ENCODE results near the gene LRRC8A. TPM values are rescaled to one million over a fixed set of nuclear protein-coding genes. Genes with fewer than 3 reads are reported as not detected.

Gene LRRC8A
- 48.5 and 49.7 TPM in 2 replicates for total RNA-seq
- long read RNA-seq, partial matches to known transcripts, result 15 of 15 reads
- long read RNA-seq, other reads (novel, unspliced or antisense), result 0 of 15 reads

GRCh38 chr9:128881884-128882676 lies at the start of gene LRRC8A, which contains the start of gene KYAT1:
TSS of gene LRRC8A (plus strand) at chr9:128882133. CDS start at chr9:128907165, 25,032 bp downstream.
TSS of gene KYAT1 (minus strand) at chr9:128881950. CDS start at chr9:128845405, 36,545 bp downstream.
- TF ChIP-seq CTCF (conservative IDR thresholded peaks at IDR 0.05), result no peak
- Mint-ChIP-seq H3K4me1 (peaks cover 26% of the 10 kb centered on the region), H3K4me3 (peak within 1 kb of the TSS; percentile 99), H3K9me3 (no peaks in the 10 kb centered on the region), H3K27ac (ENCODE audit: unreplicated experiment) (peak within 1 kb of the TSS; percentile 98), H3K36me3 (ENCODE audit: low read depth) (no peaks in the 10 kb centered on the region), H3K27me3 (ENCODE audit: low read depth) (no peaks in the 10 kb centered on the region)
- peak; percentile 96 for DNase-seq (ENCODE audit: low read depth, low spot score)

DNA sequence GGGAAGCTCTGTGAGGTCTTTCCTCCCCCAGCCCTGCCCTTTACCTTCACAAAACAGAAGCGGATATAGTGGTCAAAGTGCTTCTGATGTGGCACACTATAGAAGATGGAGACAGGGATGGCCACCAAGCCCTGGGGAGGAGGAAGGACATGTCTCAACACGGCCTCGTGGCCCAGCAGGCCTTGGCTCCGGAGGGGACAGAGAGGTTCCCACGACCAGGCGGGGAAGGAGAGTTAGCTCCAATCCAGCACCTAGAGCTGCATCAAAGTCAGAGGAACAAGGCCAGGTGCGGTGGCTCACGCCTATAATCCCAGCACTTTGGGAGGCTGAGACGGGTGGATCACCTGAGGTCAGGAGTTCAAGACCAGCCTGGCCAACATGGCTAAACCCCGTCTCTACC lies 48.2 kb upstream of the LRRC8A start:
- Mint-ChIP-seq H3K4me1 (peaks cover 10% of the 10 kb centered on the region), H3K9me3 (no peaks in the 10 kb centered on the region), H3K27ac (ENCODE audit: unreplicated experiment) (no peak overlapping the region), H3K36me3 (ENCODE audit: low read depth) (peaks cover 4% of the 10 kb centered on the region), H3K27me3 (ENCODE audit: low read depth) (peaks cover 2% of the 10 kb centered on the region), H3K4me3 (no peak overlapping the region)
- no peak for TF ChIP-seq CTCF (conservative IDR thresholded peaks at IDR 0.05)
- no peak for DNase-seq (ENCODE audit: low read depth, low spot score)

DNA sequence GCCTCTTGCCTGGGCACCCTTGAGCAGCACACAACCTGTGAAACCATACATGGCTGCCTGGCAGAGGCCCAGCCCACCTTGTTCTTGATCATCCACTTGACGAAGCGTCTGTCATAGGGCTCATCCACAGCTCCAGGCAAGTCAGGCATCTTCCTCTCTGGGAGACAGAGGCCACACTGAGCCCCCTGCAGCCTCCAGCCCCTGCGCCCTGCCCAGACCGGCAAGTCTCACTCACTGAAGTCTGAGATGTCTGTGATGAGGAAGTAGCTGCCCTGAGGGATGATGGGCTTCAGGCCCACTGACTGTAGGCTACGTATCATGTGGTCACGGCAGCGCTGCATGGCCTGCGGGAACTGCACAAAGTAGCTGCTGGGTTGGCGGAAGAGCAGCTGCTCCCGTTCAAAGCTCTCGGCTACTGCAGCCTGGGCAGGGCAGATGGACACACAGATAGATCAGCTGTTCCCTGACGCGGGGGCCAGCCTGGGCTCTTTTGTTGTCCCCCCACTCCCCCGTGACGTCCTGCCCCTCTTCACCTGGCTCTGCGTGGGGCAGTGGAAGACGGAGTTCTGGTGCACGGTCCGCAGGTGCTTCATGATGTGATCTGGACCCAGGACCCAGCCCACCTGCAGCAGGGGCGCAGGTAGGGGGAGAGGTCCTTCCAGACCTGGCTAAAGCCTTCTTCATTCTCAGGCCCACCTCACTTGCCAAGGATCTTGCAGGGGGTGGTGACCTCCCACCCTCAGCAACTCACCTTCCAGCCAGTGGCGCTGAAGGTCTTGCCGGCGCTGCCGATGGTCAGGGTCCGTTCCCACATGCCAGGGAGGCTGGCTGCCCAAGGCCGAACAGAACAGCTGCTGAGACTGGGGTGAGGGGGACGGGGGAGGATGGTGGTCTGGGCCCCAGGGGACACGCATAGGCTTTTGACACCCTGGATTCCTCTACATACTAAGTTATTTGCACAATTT lies 46.4 kb upstream of the LRRC8A start:
- H3K4me3 Mint-ChIP-seq, result no peak overlapping the region
- H3K27ac Mint-ChIP-seq (ENCODE audit: unreplicated experiment), result no peak overlapping the region
- DNase-seq (ENCODE audit: low read depth, low spot score), result no peak
- H3K36me3 Mint-ChIP-seq (ENCODE audit: low read depth), result peaks cover 4% of the 10 kb centered on the region
- H3K4me1 Mint-ChIP-seq, result no peaks in the 10 kb centered on the region
- H3K27me3 Mint-ChIP-seq (ENCODE audit: low read depth), result no peaks in the 10 kb centered on the region
- TF ChIP-seq CTCF (conservative IDR thresholded peaks at IDR 0.05), result no peak
- H3K9me3 Mint-ChIP-seq, result no peaks in the 10 kb centered on the region

GRCh38 chr9:128836509-128837145 lies 45.3 kb upstream of the LRRC8A start:
- H3K4me3 Mint-ChIP-seq, result no peak overlapping the region
- peaks cover 4% of the 10 kb centered on the region for H3K36me3 Mint-ChIP-seq (ENCODE audit: low read depth)
- no peak for TF ChIP-seq CTCF (conservative IDR thresholded peaks at IDR 0.05)
- no peaks in the 10 kb centered on the region for H3K9me3 Mint-ChIP-seq
- no peaks in the 10 kb centered on the region for H3K27me3 Mint-ChIP-seq (ENCODE audit: low read depth)
- H3K27ac Mint-ChIP-seq (ENCODE audit: unreplicated experiment), result no peak overlapping the region
- H3K4me1 Mint-ChIP-seq, result no peaks in the 10 kb centered on the region
- DNase-seq (ENCODE audit: low read depth, low spot score), result no peak

DNA sequence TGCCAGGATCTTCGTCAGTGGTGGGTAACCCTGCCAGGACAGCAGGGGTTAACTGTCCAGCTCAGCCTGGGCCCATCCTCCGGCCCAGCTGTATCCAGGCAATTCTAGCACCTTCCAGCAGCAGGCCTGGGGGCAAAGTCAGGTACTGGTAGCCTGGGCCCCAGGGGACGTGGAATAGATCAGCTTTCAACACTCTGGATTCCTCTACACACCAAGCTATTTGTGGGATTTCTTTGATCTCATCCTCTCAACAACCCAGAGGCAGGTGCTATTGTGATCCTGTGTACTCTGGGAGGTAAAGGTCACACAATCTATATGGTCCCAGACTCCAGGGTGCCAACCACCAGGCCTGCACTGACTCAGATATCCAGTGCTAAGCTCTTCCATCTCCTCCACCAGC lies 43.6 kb upstream of the LRRC8A start:
- Mint-ChIP-seq H3K4me1 (no peaks in the 10 kb centered on the region), H3K4me3 (no peak overlapping the region), H3K9me3 (no peaks in the 10 kb centered on the region), H3K27me3 (ENCODE audit: low read depth) (no peaks in the 10 kb centered on the region), H3K36me3 (ENCODE audit: low read depth) (peaks cover 7% of the 10 kb centered on the region), H3K27ac (ENCODE audit: unreplicated experiment) (no peak overlapping the region)
- no peak for DNase-seq (ENCODE audit: low read depth, low spot score)
- TF ChIP-seq CTCF (conservative IDR thresholded peaks at IDR 0.05), result no peak

Data from neural crest cell (in vitro differentiated cells).